ENCODE data around the gene SLC6A18. TPM values are rescaled to one million over a fixed set of nuclear protein-coding genes. Genes with fewer than 3 reads are reported as not detected.

The SLC6A18 gene
- total RNA-seq, 1 donor from 2014 or later = not detected

DNA sequence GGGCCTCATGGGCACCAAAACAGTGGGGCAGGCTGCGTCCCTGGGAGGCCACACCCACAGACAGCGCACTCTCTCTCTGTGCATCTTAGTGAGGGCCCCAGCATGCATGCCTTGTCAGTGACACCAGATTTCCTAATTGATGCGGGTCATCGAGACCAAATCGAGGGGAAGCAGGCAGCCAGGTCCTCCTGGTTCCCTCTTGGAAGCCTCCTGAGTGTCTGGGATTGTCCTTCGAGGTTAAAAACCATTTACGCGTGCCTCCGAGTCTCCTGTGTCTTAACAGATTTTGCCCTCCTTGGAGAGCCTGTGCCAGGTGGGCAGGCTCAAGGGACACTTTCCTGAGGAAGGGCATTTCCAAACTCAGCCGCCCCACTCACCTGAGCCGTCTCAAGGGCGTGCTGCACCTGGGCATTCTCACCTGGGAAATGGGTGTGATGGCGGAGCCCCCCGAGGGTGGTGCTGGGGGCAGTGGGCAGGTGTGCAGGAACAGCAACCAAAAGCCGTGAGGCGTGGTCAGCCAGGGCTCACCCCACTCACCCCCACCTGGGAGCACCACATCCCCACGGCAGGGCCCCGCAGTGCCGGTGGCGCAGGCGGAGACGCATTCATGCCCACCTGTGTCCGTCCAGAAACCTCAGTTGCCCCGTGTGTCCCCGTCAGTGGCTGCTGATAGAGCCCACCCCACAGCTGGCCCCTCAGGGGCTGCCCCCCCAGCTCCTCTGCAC lies 21.1 kb upstream of the SLC6A18 start:
- Mint-ChIP-seq H3K4me3 (ENCODE audit: low read depth) (no peak overlapping the region), H3K9me3 (ENCODE audit: low read depth) (no peaks in the 10 kb centered on the region), H3K27me3 (peaks cover 5% of the 10 kb centered on the region), H3K36me3 (ENCODE audit: insufficient read depth) (no peaks in the 10 kb centered on the region), H3K27ac (no peak overlapping the region), H3K4me1 (ENCODE audit: low read depth) (peaks cover 16% of the 10 kb centered on the region)
- DNase-seq (ENCODE audit: low spot score, unreplicated experiment) = no peak
- TF ChIP-seq, protein P1, sequence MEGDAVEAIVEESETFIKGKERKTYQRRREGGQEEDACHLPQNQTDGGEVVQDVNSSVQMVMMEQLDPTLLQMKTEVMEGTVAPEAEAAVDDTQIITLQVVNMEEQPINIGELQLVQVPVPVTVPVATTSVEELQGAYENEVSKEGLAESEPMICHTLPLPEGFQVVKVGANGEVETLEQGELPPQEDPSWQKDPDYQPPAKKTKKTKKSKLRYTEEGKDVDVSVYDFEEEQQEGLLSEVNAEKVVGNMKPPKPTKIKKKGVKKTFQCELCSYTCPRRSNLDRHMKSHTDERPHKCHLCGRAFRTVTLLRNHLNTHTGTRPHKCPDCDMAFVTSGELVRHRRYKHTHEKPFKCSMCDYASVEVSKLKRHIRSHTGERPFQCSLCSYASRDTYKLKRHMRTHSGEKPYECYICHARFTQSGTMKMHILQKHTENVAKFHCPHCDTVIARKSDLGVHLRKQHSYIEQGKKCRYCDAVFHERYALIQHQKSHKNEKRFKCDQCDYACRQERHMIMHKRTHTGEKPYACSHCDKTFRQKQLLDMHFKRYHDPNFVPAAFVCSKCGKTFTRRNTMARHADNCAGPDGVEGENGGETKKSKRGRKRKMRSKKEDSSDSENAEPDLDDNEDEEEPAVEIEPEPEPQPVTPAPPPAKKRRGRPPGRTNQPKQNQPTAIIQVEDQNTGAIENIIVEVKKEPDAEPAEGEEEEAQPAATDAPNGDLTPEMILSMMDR (IDR thresholded peaks at IDR 0.05; ENCODE audit: unreplicated experiment) = no peak

DNA sequence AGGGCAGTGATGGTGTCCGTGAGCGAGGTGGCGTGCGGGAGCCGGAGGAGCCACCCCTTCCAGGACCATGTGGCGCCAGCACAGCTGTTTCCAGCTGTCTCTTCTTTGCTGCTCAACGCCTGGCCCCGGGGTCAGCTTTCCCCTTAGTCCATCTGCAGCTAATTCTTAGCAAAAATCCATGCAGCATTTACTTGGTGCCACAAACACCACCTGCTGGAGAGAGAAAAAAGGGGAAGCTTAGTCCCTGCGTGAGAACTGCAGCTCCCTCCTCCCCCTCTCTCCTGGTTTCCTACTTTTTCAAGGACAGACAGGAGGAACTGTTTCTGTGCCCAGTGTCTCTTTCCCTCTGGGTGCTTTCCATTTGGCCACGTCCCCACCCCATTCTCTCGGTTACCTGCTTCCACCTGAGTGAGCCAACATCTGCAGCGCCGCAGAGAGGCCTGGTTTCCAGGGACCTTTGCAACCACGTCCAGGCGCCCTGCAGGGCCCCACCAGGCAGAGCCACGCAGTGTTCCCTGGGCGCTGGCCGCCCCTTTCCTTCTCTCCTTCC lies 20.4 kb upstream of the SLC6A18 start:
- no peak for DNase-seq (ENCODE audit: low spot score, unreplicated experiment)
- H3K27ac Mint-ChIP-seq = peak overlapping the region; percentile 85
- peaks cover 5% of the 10 kb centered on the region for H3K27me3 Mint-ChIP-seq
- no peak overlapping the region for H3K4me3 Mint-ChIP-seq (ENCODE audit: low read depth)
- TF ChIP-seq, protein P1 (IDR thresholded peaks at IDR 0.05; ENCODE audit: unreplicated experiment) = peak; percentile 66
- peaks cover 16% of the 10 kb centered on the region for H3K4me1 Mint-ChIP-seq (ENCODE audit: low read depth)
- no peaks in the 10 kb centered on the region for H3K36me3 Mint-ChIP-seq (ENCODE audit: insufficient read depth)
- no peaks in the 10 kb centered on the region for H3K9me3 Mint-ChIP-seq (ENCODE audit: low read depth)

GRCh38 chr5:1205255-1206180 lies 19.7 kb upstream of the SLC6A18 start:
- Mint-ChIP-seq H3K27ac (peak overlapping the region; percentile 54), H3K36me3 (ENCODE audit: insufficient read depth) (no peaks in the 10 kb centered on the region), H3K4me3 (ENCODE audit: low read depth) (no peak overlapping the region), H3K9me3 (ENCODE audit: low read depth) (no peaks in the 10 kb centered on the region), H3K27me3 (peaks cover 5% of the 10 kb centered on the region), H3K4me1 (ENCODE audit: low read depth) (peaks cover 14% of the 10 kb centered on the region)
- TF ChIP-seq, protein P1 (IDR thresholded peaks at IDR 0.05; ENCODE audit: unreplicated experiment) = no peak
- no peak for DNase-seq (ENCODE audit: low spot score, unreplicated experiment)

DNA sequence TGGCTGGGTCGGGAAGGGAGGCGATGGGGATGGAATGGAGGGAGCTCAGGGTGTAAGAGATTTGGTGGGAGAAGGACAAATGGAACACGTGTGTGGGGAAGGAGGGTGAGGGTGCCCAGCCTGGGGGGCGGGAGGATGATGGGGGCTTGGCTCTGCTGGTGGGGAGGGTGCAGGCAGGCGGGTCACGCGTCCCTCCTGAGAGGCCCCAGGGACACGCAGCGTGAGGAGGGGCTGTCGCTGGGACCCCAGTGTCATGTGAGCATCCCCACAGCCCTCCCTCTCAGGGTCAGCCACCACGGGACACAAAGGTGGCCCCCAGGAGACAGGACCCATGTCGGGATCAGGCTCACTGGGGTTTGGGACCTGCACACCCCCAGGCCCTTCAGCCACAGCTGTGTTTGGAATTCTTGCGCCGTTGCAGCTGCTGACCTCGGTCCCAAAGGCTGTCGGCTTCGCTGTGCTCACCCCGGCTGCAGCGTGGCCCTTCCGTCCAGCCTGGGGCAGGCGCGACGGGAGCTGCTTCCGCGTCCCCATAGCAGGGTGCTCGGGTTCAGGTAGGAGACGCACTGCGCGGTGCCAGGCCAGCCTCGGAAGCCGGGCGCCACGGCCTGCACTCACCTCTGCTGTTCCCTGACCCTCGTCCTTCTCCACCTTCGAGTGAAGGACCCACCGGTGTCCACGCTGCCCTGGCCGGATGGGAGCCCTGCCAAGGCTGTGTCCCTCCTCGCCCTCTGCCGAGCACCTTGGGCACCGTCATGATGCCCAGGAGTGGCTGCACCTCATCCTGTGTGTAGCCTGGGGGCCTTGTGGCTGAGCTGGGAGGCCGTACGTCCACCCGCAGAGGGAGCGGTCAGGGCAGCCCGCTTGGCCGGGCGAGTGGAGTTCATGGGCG lies 18.4 kb upstream of the SLC6A18 start:
- no peaks in the 10 kb centered on the region for H3K36me3 Mint-ChIP-seq (ENCODE audit: insufficient read depth)
- no peaks in the 10 kb centered on the region for H3K9me3 Mint-ChIP-seq (ENCODE audit: low read depth)

More for the DNA sequence above, 18.4 kb upstream of the SLC6A18 start:
- H3K4me3 Mint-ChIP-seq (ENCODE audit: low read depth) = no peak overlapping the region
- no peak overlapping the region for H3K27ac Mint-ChIP-seq
- H3K27me3 Mint-ChIP-seq = peaks cover 5% of the 10 kb centered on the region
- TF ChIP-seq, protein P1 (IDR thresholded peaks at IDR 0.05; ENCODE audit: unreplicated experiment) = no peak
- no peak for DNase-seq (ENCODE audit: low spot score, unreplicated experiment)
- H3K4me1 Mint-ChIP-seq (ENCODE audit: low read depth) = peaks cover 9% of the 10 kb centered on the region
